Calu3 (cell line): ENCODE data around the gene PACS2. TPM values are rescaled to one million over a fixed set of nuclear protein-coding genes. Genes with fewer than 3 reads are reported as not detected.

ENCODE experiments used
- BruUV-seq: library from RNA; stranded (reverse); fragments of 400-500 nt; replicated peaks from 2 replicates; lab custom pipeline; 2021; lab: Mats Ljungman, UMichigan
- CTCF ChIA-PET: fragments of 300-600 bp; sonication (Branson Sonifier 250); formaldehyde crosslinking; loops from one replicate; lab custom pipeline; 2022; ENCODE audit warnings: antibody characterized with exemption; lab: Charles Lee
- DNase-seq: peaks from one replicate; pipeline ENCODE4 v3.0.0; 2022
- H3K27ac Mint-ChIP-seq: one replicate; pipeline ENCODE4 v1.8.0; 2022; ENCODE audit warnings: mixed read lengths; ENCODE audit not compliant: unreplicated experiment
- H3K27me3 Mint-ChIP-seq: one replicate; pipeline ENCODE4 v1.8.0; 2022; ENCODE audit warnings: mixed read lengths; ENCODE audit not compliant: unreplicated experiment
- H3K36me3 Mint-ChIP-seq: one replicate; pipeline ENCODE4 v1.8.0; 2022; ENCODE audit warnings: mild to moderate bottlenecking, moderate library complexity, mixed read lengths; ENCODE audit not compliant: insufficient read depth, unreplicated experiment
- H3K4me1 Mint-ChIP-seq: one replicate; pipeline ENCODE4 v1.8.0; 2022; ENCODE audit warnings: mild to moderate bottlenecking, low read depth, mixed read lengths; ENCODE audit not compliant: unreplicated experiment
- H3K4me3 Mint-ChIP-seq: one replicate; pipeline ENCODE4 v1.8.0; 2022; ENCODE audit warnings: mild to moderate bottlenecking, low read depth, moderate library complexity, mixed read lengths; ENCODE audit not compliant: unreplicated experiment
- H3K9me3 Mint-ChIP-seq: one replicate; pipeline ENCODE4 v1.8.0; 2022; ENCODE audit warnings: low read depth, mixed read lengths; ENCODE audit not compliant: unreplicated experiment
- intact Hi-C: fragments of 100-400 bp; cut with micrococcal nuclease; formaldehyde crosslinking; loops from one replicate; pipeline ENCODE4 v1.10.0; 2022; ENCODE audit not compliant: unreplicated experiment
- total RNA-seq: library from RNA; stranded (reverse); gene quantifications from 2 replicates; pipeline ENCODE4 v1.2.3, GENCODE V29; 2022
- TF ChIP-seq, protein P1 (sequence below): fragments of 200-600 bp; IDR thresholded peaks from one replicate; pipeline ENCODE4 v1.8.0; 2022; ENCODE audit warnings: antibody characterized with exemption; ENCODE audit not compliant: unreplicated experiment

The PACS2 gene
- total RNA-seq, 1 experiment from 2014 or later = 77.3 TPM

DNA sequence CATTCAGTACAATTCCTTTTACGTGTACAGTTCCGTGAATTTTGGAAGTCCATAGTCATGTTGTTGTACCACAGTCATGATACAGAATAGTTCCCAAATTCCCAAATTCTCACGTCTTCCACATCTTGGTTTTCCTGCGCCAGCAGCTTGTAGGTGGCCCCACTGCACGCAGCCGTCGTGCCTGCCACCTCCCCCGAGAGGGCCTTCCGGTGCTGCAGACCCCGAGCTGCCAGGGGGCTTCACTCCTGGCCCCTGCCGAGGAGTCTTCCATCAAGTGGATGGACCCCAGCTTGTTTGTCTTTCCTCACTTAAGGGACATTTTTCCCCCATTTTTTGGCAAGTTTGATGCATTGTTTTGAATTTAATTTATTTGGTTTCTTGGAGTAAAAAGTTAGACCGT, 121.9 kb downstream of the PACS2 start:
- CTCF ChIA-PET = no interaction called here
- Mint-ChIP-seq H3K9me3 (no peaks in the 10 kb centered on the region), H3K36me3 (peaks cover 27% of the 10 kb centered on the region), H3K27me3 (no peaks in the 10 kb centered on the region), H3K4me3 (no peak overlapping the region), H3K27ac (no peak overlapping the region), H3K4me1 (no peaks in the 10 kb centered on the region)
- TF ChIP-seq, protein P1, sequence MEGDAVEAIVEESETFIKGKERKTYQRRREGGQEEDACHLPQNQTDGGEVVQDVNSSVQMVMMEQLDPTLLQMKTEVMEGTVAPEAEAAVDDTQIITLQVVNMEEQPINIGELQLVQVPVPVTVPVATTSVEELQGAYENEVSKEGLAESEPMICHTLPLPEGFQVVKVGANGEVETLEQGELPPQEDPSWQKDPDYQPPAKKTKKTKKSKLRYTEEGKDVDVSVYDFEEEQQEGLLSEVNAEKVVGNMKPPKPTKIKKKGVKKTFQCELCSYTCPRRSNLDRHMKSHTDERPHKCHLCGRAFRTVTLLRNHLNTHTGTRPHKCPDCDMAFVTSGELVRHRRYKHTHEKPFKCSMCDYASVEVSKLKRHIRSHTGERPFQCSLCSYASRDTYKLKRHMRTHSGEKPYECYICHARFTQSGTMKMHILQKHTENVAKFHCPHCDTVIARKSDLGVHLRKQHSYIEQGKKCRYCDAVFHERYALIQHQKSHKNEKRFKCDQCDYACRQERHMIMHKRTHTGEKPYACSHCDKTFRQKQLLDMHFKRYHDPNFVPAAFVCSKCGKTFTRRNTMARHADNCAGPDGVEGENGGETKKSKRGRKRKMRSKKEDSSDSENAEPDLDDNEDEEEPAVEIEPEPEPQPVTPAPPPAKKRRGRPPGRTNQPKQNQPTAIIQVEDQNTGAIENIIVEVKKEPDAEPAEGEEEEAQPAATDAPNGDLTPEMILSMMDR = no peak
- intact Hi-C loops = no loop called here
- BruUV-seq = no TSS peak
- no peak for DNase-seq

DNA sequence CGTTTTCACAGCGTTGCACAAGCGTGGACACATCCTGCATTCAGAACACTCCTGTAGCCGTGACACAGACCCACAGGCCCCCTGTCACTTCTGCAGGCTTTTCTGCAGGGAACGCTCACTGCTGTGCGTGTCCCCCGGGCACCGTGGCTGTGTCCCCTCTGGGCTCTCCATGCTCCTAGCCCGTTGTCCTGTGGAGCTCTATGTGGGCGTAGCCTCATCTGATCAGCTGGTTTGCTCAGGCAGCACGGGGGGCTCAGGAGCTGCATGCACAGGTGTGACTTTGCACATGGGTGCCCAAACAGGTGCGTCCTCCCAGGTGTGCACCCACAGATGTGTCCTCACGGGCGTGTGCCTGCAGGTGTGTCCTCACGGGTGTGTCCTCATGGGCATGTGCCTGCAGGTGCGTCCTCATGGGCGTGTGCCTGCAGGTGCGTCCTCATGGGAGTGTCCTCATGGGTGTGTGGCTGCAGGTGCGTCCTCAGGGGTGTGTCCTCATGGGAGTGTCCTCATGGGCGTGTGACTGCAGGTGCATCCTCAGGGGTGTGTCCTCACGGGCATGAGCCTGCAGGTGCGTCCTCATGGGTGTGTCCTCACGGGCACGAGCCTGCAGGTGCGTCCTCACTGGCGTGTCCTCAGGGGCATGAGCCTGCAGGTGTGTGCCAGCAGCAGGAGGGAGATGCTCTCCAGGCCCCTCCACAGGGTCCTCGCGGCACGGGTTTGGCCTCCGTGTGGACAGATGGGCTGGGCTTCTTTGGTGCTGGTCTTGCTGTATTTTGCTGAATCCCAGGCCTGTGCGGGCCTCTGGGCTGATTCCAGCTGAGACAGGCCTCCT, 122.6 kb downstream of the PACS2 start:
- BruUV-seq = no TSS peak
- TF ChIP-seq, protein P1 = no peak
- no peak overlapping the region for H3K4me3 Mint-ChIP-seq
- H3K9me3 Mint-ChIP-seq = no peaks in the 10 kb centered on the region
- no peak for DNase-seq
- CTCF ChIA-PET = no interaction called here
- intact Hi-C loops = no loop called here
- no peaks in the 10 kb centered on the region for H3K27me3 Mint-ChIP-seq
- H3K27ac Mint-ChIP-seq = no peak overlapping the region
- no peaks in the 10 kb centered on the region for H3K4me1 Mint-ChIP-seq
- H3K36me3 Mint-ChIP-seq = peaks cover 33% of the 10 kb centered on the region

DNA sequence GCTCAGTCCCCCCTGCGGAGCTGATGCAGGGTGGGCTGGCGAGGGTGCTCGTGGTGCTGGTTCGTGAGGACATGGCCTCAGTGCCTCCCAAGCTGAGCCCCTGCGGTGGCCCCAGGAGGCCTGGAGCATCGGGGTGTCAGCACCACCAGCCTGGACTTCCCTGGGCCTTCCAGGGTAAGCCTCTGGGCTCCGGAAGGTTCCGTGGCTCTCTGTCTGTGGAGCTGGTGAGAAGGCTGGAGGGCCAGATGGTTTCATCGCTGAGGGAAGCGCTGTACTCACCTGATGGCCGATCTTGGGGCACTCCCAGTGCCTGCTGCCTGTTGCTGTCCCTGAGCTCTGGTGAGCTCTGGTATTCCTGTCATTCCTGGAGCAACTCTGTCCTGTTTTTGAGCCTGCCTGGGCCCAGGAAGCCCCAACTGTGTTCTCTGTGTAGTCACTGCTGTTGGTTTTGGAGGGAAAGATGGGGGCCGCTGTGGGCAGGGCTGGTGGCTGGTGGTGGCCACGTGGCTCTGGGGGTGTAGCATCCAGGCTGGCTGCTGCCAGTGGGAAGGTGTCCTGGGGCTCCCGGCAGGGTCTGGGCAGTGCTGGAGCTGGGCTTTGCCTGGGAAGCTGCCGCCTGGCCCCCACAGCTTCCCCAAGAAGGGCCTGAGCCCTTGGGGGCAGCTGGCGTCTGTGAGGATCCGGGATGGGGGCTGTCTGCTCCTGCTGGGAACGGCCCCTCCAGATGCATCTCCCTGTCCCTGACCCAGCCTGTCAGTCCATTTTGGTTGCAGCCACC, 123.4 kb downstream of the PACS2 start:
- H3K4me3 Mint-ChIP-seq = no peak overlapping the region
- no peaks in the 10 kb centered on the region for H3K27me3 Mint-ChIP-seq
- H3K27ac Mint-ChIP-seq = no peak overlapping the region
- CTCF ChIA-PET = no interaction called here
- peaks cover 41% of the 10 kb centered on the region for H3K36me3 Mint-ChIP-seq
- H3K4me1 Mint-ChIP-seq = no peaks in the 10 kb centered on the region
- intact Hi-C loops = no loop called here
- DNase-seq = no peak
- BruUV-seq = no TSS peak
- no peaks in the 10 kb centered on the region for H3K9me3 Mint-ChIP-seq
- TF ChIP-seq, protein P1 = no peak

DNA sequence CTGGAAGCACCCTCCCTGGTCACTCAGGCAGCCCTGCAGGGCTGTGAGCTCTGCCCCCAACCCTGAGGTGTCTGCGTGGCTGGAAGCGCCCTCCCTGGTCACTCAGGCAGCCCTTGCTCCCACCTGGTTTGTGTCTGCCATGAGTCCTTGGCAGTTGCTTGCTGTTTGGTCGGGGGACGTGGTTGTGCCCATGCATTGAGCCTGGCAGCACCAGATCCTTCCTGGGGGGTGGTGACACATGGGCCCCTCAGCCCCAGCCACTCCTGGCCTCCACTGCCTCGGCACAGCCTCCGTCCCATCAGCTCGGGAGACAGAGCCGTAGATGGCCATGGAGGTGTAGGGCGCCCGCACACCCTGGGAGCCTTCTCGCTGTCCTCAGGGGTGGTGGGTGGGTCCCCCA, 124.6 kb downstream of the PACS2 start:
- no peaks in the 10 kb centered on the region for H3K9me3 Mint-ChIP-seq
- no TSS peak for BruUV-seq
- no peak overlapping the region for H3K4me3 Mint-ChIP-seq
- H3K4me1 Mint-ChIP-seq = no peaks in the 10 kb centered on the region
- H3K27me3 Mint-ChIP-seq = no peaks in the 10 kb centered on the region
- H3K36me3 Mint-ChIP-seq = peaks cover 42% of the 10 kb centered on the region
- intact Hi-C loops = no loop called here
- no peak overlapping the region for H3K27ac Mint-ChIP-seq
- TF ChIP-seq, protein P1 = no peak
- CTCF ChIA-PET = no interaction called here
- DNase-seq = no peak
